Left ventricle myocardium superior (tissue), 1 donor: Measurements from ENCODE around the gene PANX2. TPM values are rescaled to one million over a fixed set of nuclear protein-coding genes. Genes with fewer than 3 reads are reported as not detected.
"Not testable (repeated sequence)": the region's sequence is repeated elsewhere in the genome, so short reads cannot be mapped to it uniquely, and the experiment has no call there.

Experiments used
- ATAC-seq: fragments of 200-7000 bp; cut with Tn5 transposase; one replicate; pipeline ENCODE4 v1.9.1; 2020; ENCODE audit warnings: mild to moderate bottlenecking, moderate library complexity
- DNase-seq: peaks from one replicate; pipeline ENCODE4 v3.0.0-alpha.2; 2020
- intact Hi-C: fragments of 100-400 bp; cut with micrococcal nuclease; formaldehyde crosslinking; loops from one replicate; pipeline ENCODE4 v1.11.0; 2022
- total RNA-seq: library from RNA; stranded (reverse); fragmentation: NEBNext Ultra II Directional; extraction: Animal tissue kit (Norgen Biotek cat#: 25700); gene quantifications from one replicate; pipeline ENCODE4 v1.2.1, GENCODE V29; 2021
- donor health status: DM: no; HTN: yes; CAD: no; lungs with severe emphysema.

PANX2 gene
- total RNA-seq, 1 donor from 2014 or later: 0.40 TPM

DNA sequence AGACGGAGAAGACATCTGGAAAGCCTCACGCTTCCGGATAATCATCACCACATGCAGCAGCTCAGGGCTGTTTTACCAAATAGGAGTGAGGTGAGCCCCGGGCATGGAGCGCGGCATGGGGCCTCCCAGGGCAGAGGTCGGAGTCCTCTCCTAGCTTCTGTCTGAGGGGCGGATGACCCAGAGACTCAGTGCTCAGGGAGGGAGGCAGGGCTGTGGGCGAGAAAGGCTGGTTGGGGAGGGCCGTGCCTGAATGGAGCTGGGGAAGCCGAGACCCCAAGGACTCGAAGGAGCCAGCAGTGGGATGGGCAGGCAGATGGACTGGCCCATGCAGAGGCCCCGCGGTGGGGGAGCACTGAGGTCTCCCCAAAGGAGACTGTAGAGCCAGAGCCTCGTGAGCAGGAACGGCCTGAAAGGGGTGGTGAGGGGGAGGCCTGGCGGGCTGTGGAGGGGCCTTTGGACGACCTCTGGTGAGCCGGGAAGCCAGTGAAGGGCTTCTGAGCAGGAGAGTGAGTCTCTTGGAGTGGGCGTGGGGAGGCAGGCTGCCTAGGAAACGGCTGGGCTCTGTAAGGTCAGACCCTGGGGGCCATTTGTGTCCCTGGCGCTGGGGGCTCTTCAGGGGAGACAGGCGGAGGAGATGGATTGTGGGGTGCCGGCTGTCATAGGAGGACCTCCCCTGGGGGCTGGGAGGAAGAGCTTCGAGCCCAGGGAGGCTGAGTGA, 24.7 kb upstream of the PANX2 start:
- ATAC-seq: no peak
- no peak for DNase-seq
- intact Hi-C loops: loop anchor here (10.0 kb wide), 1 partner anchor 69 kb away; no protein-coding TSS in a partner anchor

DNA sequence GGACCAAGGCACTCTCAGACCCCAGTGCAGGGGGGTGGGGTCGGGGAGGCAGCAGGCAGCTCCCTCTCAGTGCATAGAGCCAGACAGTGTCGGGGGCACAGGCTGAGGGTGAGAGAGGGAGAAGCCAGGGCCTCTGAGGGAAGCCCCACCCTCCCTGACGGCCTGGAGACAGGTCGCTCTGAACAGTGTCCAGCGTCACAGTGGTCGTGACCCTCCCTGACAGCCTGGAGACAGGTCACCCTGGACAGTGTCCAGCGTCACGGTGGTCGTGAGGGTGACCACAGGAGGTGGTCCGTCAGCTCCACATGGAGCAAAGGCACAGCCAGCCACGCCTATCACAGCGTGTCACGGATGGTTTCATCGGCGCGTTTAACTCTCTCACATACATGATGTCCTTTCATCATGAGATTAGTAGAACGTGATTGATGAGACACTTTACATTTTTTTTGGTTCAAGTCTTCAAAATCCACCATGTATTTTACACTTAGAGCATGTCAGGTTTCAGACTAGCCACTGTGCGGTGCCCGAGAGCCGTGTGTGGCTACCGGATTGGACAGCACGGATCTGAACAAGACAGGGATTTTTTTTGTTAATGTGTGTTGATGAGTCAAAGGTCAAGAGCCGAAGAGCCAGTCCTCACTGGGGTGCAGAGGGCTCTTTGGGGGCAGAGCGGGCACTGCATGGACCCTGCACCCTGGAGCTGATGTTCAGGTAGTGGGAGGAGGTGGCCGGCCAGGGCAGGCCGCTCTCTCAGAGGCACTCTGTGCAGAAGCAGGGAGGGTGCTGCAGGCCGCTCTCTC, 23.9 kb upstream of the PANX2 start:
- intact Hi-C loops: loop anchor here (10.0 kb wide), 1 partner anchor 68 kb away; no protein-coding TSS in a partner anchor
- ATAC-seq: peak; percentile 74
- peak; percentile 77 for DNase-seq

DNA sequence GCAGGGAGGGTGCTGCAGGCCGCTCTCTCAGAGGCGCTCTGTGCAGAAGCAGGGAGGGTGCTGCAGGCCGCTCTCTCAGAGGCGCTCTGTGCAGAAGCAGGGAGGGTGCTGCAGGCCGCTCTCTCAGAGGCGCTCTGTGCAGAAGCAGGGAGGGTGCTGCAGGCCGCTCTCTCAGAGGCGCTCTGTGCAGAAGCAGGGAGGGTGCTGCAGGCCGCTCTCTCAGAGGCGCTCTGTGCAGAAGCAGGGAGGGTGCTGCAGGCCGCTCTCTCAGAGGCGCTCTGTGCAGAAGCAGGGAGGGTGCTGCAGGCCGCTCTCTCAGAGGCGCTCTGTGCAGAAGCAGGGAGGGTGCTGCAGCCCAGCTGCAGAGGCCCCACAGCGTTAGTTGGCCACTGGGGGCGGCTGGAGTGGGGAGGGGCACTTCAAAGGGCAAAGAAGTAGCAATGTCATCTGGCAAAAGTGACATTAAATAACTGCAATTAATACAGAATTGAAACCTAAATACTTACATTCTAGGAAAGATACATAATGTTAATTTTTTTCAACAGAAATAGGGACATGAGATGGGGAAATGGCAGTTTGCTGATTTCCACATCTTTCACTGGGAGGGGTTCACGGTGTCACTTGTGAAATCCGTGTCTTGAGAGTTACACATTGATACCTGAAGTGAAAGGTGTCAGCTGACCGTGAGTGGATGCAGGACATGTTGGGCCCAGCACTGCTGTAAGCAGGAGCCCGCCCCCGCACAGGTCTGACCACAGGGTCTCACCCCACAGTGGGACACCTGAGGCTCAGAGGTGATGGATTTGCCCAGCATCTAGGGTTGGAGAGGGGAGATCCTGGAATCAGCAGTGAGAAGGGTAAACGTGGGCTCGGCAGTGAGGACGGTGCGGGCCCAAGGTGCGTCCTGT, 23.0 kb upstream of the PANX2 start:
- intact Hi-C loops: loop anchor here (10.0 kb wide), 1 partner anchor 67 kb away; no protein-coding TSS in a partner anchor
- not testable (repeated sequence) for ATAC-seq, DNase-seq

DNA sequence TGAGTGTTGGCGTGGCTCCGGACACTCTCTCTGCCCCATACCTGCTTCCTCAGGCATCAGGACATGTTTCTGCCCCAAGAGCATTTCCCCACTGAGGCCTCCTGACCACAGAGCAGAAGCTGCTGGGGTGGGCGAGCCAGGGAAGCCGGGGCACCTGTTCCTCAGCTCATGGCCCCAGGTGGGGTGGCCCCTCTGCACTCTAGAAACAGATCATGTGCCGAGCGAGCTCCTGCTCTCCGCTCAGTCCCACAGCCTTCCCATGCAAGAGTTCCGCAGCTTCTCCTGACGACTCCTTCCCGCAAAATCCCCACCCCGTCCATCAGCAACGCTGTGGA, 22.4 kb upstream of the PANX2 start:
- intact Hi-C loops: loop anchor here (10.0 kb wide), 1 partner anchor 67 kb away; no protein-coding TSS in a partner anchor
- ATAC-seq: no peak
- DNase-seq: no peak

DNA sequence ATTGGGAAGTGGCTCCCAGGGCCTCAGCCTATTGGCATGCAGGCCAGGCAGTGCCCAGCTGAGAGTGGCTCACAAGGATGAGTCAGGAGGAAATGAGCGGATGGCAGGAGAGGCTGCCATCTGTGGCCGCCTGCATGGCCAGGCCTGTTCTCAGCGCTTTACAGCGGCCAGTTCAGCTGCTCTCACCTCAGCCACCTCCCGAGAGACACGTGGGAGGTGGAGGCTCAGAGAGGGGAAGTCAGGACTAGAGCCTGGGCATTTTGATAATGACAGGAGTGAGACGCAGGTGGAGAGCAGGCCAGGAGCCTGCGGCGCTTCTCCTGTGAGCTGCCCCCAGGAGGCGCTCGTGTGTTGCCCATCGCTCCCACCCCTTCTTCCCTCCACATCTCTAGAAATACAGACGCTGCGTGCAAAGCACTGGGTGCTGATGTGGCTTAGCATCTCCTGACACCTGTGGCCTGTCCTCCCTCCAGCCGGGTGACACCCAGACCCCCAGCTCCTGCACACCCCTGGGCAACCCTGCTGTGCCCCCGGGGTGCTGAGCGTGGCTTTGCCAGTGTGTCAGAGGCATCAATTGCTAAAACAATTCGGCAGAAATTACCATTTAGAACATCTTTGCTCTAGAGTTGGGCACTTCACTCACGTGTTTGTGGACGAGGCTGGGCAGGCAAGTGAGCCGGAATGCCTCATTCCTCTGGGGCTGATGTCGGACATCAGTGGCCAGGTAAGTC, 21.4 kb upstream of the PANX2 start:
- ATAC-seq (peak; percentile 76), DNase-seq (peak; percentile 70)
- intact Hi-C loops: loop anchor here (10.0 kb wide), 1 partner anchor 66 kb away; no protein-coding TSS in a partner anchor

DNA sequence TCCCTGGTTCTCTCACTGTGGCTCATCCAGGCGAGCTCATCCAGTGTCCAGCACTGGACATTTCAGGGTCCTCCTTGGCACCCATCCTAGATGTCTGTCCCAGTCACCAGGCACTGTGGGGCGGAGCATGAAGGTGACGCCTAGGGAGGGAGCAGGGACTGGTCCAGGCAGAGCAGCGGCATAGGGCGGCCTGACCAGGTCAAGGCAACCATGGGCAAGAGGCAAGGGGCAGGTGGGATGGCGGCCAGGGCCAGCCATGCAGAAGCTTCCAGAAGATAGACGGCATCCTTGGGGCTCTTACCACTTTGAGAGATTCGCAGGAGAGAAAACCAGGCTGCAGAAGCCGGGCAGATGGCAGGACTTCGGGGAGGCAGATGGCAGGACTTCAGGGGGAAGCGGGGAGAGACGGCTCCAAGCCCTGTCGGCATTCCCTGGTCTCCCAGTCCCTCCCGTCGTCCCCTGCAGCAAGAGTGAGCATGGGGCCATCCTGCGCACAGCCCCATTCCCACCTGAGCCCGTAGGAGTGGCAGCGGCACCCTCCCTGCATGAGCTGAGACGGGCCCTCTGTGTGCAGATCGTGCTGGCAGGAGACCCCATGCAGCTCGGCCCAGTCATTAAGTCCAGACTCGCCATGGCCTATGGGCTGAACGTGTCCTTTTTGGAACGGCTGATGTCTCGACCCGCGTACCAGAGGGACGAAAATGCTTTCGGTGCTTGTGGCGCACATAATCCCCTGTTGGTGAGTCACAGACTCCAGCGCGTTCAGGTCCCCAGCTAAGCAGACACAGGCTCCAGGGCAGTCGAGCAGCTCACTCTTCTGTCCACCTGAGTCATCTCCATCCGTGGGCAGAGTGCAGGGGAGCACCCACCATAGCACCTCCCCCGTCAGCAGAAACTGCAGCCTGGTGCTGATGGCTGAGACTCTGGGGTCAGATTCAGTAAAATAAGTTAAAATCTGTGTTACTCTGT, 20.1 kb upstream of the PANX2 start:
- intact Hi-C loops: no loop called here
- no peak for ATAC-seq
- no peak for DNase-seq

DNA sequence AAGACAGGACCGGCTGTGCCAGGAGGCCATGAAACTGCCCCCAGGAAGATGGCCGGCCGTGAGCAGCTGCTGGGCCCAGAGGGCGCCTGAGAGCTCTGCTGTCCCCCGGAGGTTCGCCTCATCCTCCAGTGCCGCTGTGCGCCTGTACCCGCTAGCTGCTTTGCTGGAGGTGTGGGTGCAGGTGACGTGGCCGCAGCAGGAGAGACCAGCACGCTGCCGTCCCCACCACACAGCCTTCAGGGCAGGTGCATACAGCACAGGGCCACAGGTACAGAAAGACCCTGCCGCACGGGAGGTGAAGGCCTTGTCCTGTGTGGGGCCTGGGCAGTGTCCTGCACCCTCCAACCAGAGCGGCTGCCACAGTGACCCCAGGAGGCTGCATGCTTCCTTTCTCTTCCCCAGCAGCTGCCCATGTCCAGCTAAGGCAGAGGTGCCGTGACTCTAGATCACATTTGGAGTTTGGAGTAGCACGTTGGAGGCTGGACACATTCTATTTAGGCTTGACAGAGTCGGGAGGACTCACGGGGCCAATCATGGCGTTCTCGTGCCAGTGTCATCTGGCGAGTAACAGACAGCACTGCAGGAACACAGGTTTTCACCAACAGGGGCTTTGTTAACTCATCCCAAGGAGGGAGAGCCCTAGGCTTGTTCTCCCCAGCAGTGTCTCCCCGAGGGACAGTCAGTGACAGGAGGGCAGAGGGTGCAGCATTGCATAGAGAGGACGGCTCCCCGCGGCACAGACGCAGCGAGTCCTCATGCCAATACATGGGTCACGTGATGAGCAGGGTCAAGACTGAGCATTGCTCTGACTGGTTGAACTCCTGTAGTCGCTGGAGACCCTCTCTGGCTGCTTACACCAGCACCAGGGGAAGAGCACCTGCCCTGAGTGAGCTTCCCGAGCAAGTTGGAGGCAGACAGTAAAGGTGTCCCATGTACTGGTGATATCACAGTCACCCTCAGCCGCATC, 18.7 kb upstream of the PANX2 start:
- ATAC-seq (no peak), DNase-seq (no peak)
- intact Hi-C loops: no loop called here

DNA sequence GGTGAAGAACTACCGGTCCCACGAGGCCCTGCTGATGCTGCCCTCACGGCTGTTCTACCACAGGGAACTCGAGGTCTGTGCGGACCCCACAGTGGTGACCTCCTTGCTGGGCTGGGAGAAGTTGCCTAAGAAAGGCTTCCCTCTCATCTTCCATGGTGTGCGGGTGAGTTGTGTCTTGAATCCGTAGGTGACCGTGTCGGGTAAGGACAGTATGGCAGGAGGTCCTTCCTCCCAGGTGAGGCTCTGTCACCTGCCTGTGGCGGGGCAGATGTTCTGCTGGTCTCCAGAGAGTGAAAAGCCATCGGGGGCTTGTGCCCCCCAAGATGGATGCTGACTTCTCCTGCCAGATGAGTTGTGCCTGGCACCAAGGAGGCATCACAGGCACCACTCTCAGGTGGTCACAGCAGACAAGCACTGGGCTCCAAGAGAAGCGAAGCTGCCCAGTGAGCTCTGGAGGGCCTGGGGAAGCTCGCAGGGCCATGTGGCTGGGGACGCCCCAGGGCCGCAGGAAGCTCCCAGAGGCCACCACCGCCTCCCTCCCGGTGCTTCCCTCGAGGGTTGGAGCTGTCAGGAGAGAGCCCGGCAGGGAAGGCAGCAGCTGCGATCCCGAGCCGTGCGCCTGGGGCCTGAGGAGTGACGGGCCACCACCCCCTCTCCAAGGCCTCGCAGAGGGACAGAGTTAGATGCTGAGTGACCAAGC, 17.3 kb upstream of the PANX2 start:
- DNase-seq: no peak
- intact Hi-C loops: no loop called here
- ATAC-seq: no peak

DNA sequence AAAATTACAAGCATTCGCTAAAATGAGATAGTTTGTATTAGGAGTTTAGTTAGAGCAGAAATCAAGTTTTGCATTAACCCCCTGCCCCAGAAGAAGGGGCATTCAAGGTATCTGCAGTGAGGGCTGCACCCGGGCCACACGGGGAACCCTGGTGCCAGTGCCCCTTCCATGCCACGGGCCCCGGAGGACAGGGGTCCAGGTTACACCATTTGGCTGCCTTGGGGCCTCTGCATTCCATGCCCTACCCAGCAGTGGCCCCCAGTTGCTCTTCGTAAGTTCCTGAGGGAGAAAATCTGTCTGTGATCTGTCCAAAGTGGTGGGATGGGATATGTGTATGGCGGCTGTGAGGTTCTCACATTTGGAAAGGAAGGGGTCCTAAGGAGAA, 16.8 kb upstream of the PANX2 start:
- no peak for ATAC-seq
- no peak for DNase-seq
- intact Hi-C loops: no loop called here

DNA sequence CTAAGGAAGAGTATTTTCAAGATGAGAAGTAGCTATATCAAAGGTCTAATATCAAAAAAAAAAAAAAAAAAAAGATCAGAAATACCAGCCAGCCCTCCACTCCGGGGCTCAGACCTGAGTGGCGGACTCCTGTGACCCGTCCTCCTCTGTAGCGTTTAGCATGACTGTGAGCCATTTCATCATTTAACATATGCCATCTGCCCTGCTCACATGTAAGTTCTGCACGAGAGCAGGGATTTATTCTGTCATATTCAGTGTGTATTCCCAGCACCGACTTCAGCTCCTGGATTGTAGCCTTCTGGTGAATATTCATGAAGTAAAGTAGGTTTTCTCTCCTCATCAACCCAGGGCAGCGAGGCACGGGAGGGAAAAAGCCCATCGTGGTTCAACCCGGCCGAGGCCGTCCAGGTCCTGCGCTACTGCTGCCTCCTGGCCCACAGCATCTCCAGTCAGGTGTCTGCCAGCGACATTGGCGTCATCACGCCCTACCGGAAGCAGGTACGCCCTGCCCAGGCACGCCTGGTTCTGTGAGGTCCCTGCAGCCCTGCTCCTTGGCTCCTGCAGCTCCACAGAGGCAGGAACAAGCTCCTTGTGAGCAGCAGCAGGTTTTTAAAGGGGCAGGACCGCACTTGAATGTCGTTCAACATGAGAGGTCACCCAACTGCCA, 12.7 kb upstream of the PANX2 start:
- DNase-seq (no peak), ATAC-seq (no peak)
- intact Hi-C loops: no loop called here

DNA sequence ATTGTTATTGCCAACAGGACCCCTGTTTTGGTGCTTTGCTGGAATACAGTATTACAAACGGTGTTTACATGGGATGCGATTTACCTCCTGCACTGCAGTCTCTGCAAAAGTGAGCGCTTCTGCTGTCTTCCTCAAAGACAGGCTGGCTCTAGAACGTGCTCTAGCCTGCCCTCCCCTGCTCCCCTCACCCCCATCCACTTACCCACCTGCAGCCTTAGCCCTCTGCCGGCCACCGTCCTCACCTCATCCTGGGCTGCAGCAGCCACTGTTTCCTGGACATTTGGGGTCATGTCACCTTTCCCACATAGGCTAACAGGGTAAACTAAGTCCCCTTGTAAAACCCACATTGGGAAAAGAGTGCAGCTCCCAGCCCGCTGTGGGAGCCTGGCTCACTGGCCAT, 9.6 kb upstream of the PANX2 start:
- ATAC-seq (no peak), DNase-seq (no peak)
- intact Hi-C loops: no loop called here

DNA sequence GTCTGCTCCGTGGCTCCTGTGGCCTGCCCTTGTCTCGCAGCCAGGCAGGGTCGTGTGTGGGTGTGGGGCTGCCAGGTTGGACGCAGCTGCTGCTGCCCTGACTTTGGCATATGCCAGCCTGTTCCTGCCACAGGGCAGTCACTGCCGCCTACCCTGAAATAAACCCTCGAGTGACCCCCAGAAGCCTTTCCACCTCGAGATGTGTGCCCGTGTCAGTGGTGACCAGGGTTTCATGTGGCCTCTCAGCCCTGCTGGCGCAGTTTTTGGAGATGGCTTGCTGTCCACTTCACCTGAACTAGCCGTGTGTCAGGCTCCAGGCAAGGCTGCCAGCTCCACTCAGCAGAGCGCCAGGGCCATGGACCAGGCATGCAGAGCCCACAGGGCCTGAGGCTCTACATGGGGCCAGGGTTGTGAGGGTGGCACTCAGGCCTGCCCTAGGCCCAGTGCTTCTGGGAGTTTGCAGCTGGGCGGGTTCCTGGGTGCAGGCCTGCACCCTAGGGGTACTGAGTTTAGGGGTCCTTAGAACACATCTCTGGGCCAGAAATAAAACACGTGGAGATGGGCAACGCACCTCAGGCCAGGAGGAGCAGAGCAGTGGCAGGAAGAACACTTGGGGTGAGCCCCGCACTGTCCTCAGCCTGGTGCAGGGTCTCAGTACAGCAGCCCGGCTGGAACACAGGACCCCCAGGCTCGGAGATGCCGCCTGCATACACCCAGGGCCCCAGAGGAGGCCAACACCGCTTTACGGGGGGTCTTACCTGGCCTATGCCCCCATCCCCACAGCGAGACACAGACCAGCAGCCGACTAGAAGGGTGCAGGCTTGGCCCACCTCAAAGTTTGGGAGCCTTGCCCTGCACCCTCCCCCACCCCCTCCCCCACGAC, 8.8 kb upstream of the PANX2 start:
- DNase-seq (no peak), ATAC-seq (no peak)
- intact Hi-C loops: no loop called here

DNA sequence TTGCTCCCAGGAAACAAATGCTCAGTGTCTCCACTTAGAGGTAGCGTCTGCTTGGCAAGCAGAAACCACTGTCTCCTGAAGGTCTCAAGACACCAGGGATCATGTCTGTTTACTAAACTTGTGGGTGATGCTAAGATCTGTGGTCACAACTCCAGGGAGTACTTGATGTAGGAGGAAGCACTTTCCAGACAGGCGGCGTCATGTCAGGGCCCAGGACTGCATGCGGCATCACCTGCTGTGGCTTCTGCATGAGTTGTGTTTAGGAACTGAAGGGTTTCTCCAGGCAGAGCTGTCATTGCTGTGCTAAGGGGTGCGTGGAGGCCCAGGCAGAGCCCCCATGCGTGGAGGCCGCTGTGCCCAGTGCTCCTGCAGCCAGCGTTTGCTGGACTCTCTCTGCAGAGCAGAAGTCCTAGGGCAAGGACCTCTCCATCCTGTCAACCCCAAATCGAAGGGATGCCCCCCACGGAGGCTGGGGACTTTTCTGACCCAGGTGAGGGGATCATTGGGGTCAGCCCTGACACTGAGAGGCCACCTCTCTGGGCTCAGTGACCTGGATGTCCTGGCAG, 8.1 kb upstream of the PANX2 start:
- DNase-seq (no peak), ATAC-seq (no peak)
- intact Hi-C loops: no loop called here

DNA sequence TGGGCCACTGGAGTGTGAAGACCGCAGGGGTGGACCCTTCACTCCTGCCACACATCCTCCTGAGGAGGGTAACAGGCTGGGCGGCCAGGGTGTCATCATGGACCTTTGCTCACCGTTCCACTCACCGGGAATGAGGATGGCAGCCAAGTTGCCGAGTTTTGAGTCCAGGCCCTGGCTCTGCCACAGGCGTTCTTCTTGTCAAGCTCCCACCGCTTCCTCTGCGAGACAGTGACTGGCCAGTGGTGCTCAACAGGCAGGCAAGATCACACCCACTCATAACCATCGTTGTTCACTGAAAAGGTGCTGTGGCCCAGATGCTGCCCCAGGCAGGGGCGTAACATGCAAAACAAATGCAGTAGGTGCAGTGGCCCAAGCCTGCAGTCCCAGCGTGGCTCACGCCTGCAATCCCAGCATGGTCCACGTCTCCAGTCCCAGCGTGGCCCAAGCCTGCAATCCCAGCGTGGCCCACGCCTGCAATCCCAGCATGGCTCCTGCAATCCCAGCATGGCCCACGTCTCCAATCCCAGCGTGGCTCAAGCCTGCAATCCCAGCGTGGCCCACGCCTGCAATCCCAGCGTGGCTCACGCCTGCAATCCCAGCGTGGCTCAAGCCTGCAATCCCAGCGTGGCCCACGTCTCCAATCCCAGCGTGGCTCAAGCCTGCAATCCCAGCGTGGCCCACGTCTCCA, 5.0 kb upstream of the PANX2 start:
- ATAC-seq: no peak
- no peak for DNase-seq
- intact Hi-C loops: no loop called here
